Measurements from ENCODE around the gene GLCE. TPM values are rescaled to one million over a fixed set of nuclear protein-coding genes. Genes with fewer than 3 reads are reported as not detected.

The GLCE gene
- total and polyA plus RNA-seq, 9 of the 15 experiments (the other 6 are each of a cell fraction or from before 2014, with no cell fraction given), result 4.6 to 12.3 (median 10.6) TPM

DNA sequence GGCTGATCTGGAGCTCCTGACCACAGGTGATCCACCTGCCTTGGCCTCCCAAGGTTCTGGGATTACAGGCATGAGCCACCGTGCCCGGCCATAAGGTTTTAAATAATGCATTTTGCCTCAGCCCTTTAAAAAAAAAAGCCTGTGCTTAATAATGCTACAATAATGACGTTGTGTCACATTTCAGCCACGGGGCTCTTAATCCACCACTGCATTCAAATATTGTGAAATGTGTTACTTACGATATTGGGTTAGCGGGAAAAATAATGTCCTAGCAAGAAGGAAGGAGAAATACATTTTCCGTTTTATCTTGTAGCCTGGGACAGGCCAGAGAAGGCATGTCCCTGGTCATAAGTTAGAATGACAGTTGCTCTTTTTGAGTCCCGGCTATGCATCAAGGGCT lies 155.9 kb downstream of the GLCE start:
- H3K4me3 ChIP-seq, result no peak overlapping the region
- BruUV-seq (replicated peaks), result no TSS peak
- POLR2A ChIA-PET, result interaction anchor here (0.6 kb wide), 1 partner anchor 79 kb away, joined by 4 read pairs; no protein-coding TSS in a partner anchor

More for the DNA sequence above, 155.9 kb downstream of the GLCE start:
- 2% methylated on average over 8 of the region's 8 CpGs for WGBS (ENCODE audit: insufficient coverage, low coverage, missing lambda C conversion rate)
- Histone ChIP-seq H3K9me1 (ENCODE audit: control insufficient read depth, insufficient read depth, low read length) (no peaks in the 10 kb centered on the region), H3K36me3 (ENCODE audit: control insufficient read depth, insufficient read depth, low read length) (no peaks in the 10 kb centered on the region), H3K4me1 (replicated peaks in 1 of 2; ENCODE audit: control insufficient read depth in 2 of 2, insufficient read depth in 2 of 2, low read length in 2 of 2) (peaks cover 0 to 4% of the 10 kb centered on the region in 2 experiments; a peak in 1 of 5 replicates), H3K27me3 (ENCODE audit: control insufficient read depth in 2 of 2, insufficient read depth in 2 of 2, low read length in 2 of 2) (peaks cover 29 to 60% of the 10 kb centered on the region in 2 experiments), H3K9ac (ENCODE audit: insufficient read depth in 1 of 2, low read depth in 2 of 2, low read length in 2 of 2) (no peak overlapping the region), H2AFZ (ENCODE audit: low read depth, low read length) (no peak overlapping the region), H3K79me2 (ENCODE audit: control insufficient read depth, insufficient read depth, low read length) (no peaks in the 10 kb centered on the region), H3K9me3 (replicated peaks; ENCODE audit: control insufficient read depth, insufficient read depth, low read depth, low read length) (no peaks in the 10 kb centered on the region), H3K27ac (ENCODE audit: extremely low read depth, low read depth, low read length) (no peak overlapping the region), H4K20me1 (replicated peaks; ENCODE audit: control insufficient read depth, insufficient read depth, low read length) (peaks cover 5% of the 10 kb centered on the region; the same call in 1 of the 2 replicates), H3K4me2 (ENCODE audit: insufficient read depth, low read length) (no peak overlapping the region)
- FAIRE-seq (no peak), DNase-seq (ENCODE audit: extremely low read depth in 1 of 4, low spot score in 3 of 4) (no peak), ATAC-seq (no peak)
- intact Hi-C loops (cut with micrococcal nuclease), result no loop called here
- no peak for TF ChIP-seq MYBL2 (IDR thresholded peaks at IDR 0.05; ENCODE audit: low read depth)
- no peak for TF ChIP-seq MYBL2 (CRISPR knock-in tag; IDR thresholded peaks at IDR 0.05; ENCODE audit: borderline replicate concordance)
- no peak for TF ChIP-seq RAD21 (CRISPR knock-in tag; conservative IDR thresholded peaks at IDR 0.05 in 1 of 2, IDR thresholded peaks at IDR 0.05 in 1 of 2)
- TF ChIP-seq NR1H2 (CRISPR knock-in tag; IDR thresholded peaks at IDR 0.05), result no peak
- no peak for TF ChIP-seq SRF (CRISPR knock-in tag; IDR thresholded peaks at IDR 0.05)
- no peak for TF ChIP-seq SOX6 (IDR thresholded peaks at IDR 0.05)
- TF ChIP-seq RHOXF2B (CRISPR knock-in tag; conservative IDR thresholded peaks at IDR 0.05), result no peak
- no peak for TF ChIP-seq HMGN3 (IDR thresholded peaks at IDR 0.05; ENCODE audit: borderline replicate concordance, extremely low read depth, insufficient read length, low read depth, low read length)
- no peak for TF ChIP-seq TCF7L2 (IDR thresholded peaks at IDR 0.05; ENCODE audit: low read depth, low read length)
- TF ChIP-seq ZNF584 (CRISPR knock-in tag; IDR thresholded peaks at IDR 0.05; ENCODE audit: low read depth), result no peak
- no peak for TF ChIP-seq NCOR1 (IDR thresholded peaks at IDR 0.05)
- no peak for TF ChIP-seq ZNF444 (CRISPR knock-in tag; IDR thresholded peaks at IDR 0.05)
- no peak for TF ChIP-seq ZNF561 (CRISPR knock-in tag; conservative IDR thresholded peaks at IDR 0.05)
- TF ChIP-seq, protein P1, sequence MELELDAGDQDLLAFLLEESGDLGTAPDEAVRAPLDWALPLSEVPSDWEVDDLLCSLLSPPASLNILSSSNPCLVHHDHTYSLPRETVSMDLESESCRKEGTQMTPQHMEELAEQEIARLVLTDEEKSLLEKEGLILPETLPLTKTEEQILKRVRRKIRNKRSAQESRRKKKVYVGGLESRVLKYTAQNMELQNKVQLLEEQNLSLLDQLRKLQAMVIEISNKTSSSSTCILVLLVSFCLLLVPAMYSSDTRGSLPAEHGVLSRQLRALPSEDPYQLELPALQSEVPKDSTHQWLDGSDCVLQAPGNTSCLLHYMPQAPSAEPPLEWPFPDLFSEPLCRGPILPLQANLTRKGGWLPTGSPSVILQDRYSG (tag; conservative IDR thresholded peaks at IDR 0.05; ENCODE audit: low read depth), result no peak
- no peak for TF ChIP-seq ZNF311 (CRISPR knock-in tag; IDR thresholded peaks at IDR 0.05)
- no peak for TF ChIP-seq RUNX1 (IDR thresholded peaks at IDR 0.05; ENCODE audit: low read depth)
- TF ChIP-seq FOXM1 (IDR thresholded peaks at IDR 0.05; ENCODE audit: low read depth), result no peak
- TF ChIP-seq FOXM1 (CRISPR knock-in tag; IDR thresholded peaks at IDR 0.05; ENCODE audit: low read depth), result no peak
- no peak for TF ChIP-seq SMARCE1 (IDR thresholded peaks at IDR 0.05)
- no peak for TF ChIP-seq NFIX (CRISPR knock-in tag; IDR thresholded peaks at IDR 0.05; ENCODE audit: low read depth)
- TF ChIP-seq, protein P2, sequence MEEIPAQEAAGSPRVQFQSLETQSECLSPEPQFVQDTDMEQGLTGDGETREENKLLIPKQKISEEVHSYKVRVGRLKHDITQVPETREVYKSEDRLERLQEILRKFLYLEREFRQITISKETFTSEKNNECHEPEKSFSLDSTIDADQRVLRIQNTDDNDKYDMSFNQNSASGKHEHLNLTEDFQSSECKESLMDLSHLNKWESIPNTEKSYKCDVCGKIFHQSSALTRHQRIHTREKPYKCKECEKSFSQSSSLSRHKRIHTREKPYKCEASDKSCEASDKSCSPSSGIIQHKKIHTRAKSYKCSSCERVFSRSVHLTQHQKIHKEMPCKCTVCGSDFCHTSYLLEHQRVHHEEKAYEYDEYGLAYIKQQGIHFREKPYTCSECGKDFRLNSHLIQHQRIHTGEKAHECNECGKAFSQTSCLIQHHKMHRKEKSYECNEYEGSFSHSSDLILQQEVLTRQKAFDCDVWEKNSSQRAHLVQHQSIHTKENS (CRISPR knock-in tag; IDR thresholded peaks at IDR 0.05), result no peak
- CTCF ChIA-PET (ENCODE audit: low intra/inter-chr PET ratio), result no interaction called here
- in situ Hi-C loops (cut with MboI), result no loop called here
